NT2/D1 (cell line): Measurements from ENCODE around the gene RIC1.

Experiments
- SUZ12 ChIP-seq: IDR thresholded peaks from 2 replicates; pipeline ENCODE4 v1.6.1; 2011; ENCODE audit not compliant: insufficient read length, insufficient read depth; ENCODE audit errors: extremely low read depth
- ZNF274 ChIP-seq: IDR thresholded peaks from 2 replicates; pipeline ENCODE4 v1.6.1; 2011; ENCODE audit warnings: mild to moderate bottlenecking, low read depth, low read length

DNA sequence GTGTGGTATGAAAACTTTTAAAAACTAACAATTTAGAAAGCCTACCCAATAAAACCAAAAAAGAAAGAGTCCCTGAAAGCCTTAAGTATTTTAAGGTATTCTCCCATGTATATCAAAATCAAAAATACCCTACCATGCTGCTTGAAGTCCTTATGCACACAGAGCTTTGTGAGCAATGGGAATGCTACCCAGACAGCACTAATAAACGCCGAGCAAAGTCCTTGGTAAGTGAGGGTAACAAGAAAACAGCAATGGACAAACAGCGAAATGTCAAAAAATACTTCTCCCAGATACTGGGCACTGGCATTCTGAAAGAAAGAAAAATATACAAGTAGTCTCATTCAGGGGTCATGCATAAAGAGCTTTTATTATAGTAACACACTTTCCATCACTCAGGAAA lies 176.6 kb downstream of the RIC1 start:
- TF ChIP-seq ZNF274 (no peak), SUZ12 (no peak)
